HepG2 (cell line): Measurements from ENCODE around the gene CD44. TPM values are rescaled to one million over a fixed set of nuclear protein-coding genes. Genes with fewer than 3 reads are reported as not detected.

Experiments used
- ATAC-seq: fragments of 200-7000 bp; cut with Tn5 transposase; 3 replicates; pipeline ENCODE4 v1.9.1; 2020; ENCODE audit warnings: mild to moderate bottlenecking, moderate library complexity
- BruUV-seq: library from RNA; stranded (reverse); fragments of 400-500 nt; replicated peaks from 2 replicates; lab custom pipeline; 2021; lab: Mats Ljungman, UMichigan
- CTCF ChIA-PET: fragments of 300-600 bp; formaldehyde crosslinking; extraction: SDS; loops from one replicate; lab custom pipeline; 2021; ENCODE audit warnings: low total read pairs, inconsistent platforms, low intra/inter-chr PET ratio; lab: Yijun Ruan, JAX
- POLR2A ChIA-PET: fragments of 350-600 bp; sonication (Branson Sonifier 250); formaldehyde crosslinking; loops from one replicate; lab custom pipeline; 2020; ENCODE audit warnings: antibody characterized with exemption, inconsistent platforms; lab: Yijun Ruan, JAX
- DNase-seq: peaks from one replicate; pipeline ENCODE4 v3.0.0-alpha.2; 2015; ENCODE audit warnings: low spot score
- FAIRE-seq: peaks from 3 replicates; lab custom pipeline; 2011; peaks lifted over from hg19 to GRCh38; lab: Jason Lieb, UNC
- H2AFZ ChIP-seq: one replicate; pipeline ENCODE4 v1.6.1; 2011; ENCODE audit warnings: low read length, inconsistent platforms
- H3K27ac ChIP-seq: fragments of 300-600 bp; 3 replicates; pipeline ENCODE4 v1.8.0; 2011; ENCODE audit warnings: mixed run types, mild to moderate bottlenecking, mixed read lengths, low read length, inconsistent platforms; ENCODE audit not compliant: insufficient read depth; ENCODE audit errors: extremely low read length
- H3K27me3 ChIP-seq, 2 experiments: fragments of 200-600 bp in 1 of 2; 2 replicates in 1 of 2; 3 replicates in 1 of 2; pipeline versions ENCODE4 v1.6.0 to v1.8.0; 2011; ENCODE audit warnings: low read length in 2 of 2, mild to moderate bottlenecking in 2 of 2, moderate library complexity in 2 of 2, inconsistent platforms in 1 of 2; ENCODE audit not compliant: insufficient read depth in 2 of 2, control insufficient read depth in 1 of 2
- H3K36me3 ChIP-seq, 2 experiments: fragments of 200-600 bp in 1 of 2; replicated peaks in 1 of 2; 2 replicates in 1 of 2; 3 replicates in 1 of 2; pipeline versions ENCODE4 v1.5.1 to v1.8.0; 2011; ENCODE audit warnings: low read length in 2 of 2, inconsistent platforms in 1 of 2; ENCODE audit not compliant: insufficient read depth in 2 of 2, control insufficient read depth in 1 of 2
- H3K4me1 ChIP-seq: 2 replicates; pipeline ENCODE4 v1.5.1; 2012; ENCODE audit warnings: low read length, inconsistent platforms; ENCODE audit not compliant: insufficient read depth
- H3K4me2 ChIP-seq: 2 replicates; pipeline ENCODE4 v1.6.0; 2011; ENCODE audit warnings: low read depth, low read length, inconsistent platforms
- H3K4me3 ChIP-seq, 3 experiments: fragments of 200-600 bp in 1 of 3; sonication (generic), shearing (Covaris generic) in 1 of 3; replicated peaks in 1 of 3; 2 replicates each; pipeline ENCODE4 v1.5.1; 2011 to 2016; ENCODE audit warnings: low read length in 3 of 3, inconsistent platforms in 2 of 3, low read depth in 2 of 3, mild to moderate bottlenecking in 2 of 3, control low read depth in 1 of 3, mixed read lengths in 1 of 3; ENCODE audit not compliant: insufficient read depth in 1 of 3
- H3K79me2 ChIP-seq: one replicate; pipeline ENCODE4 v1.6.1; 2011; ENCODE audit warnings: low read length, inconsistent platforms; ENCODE audit not compliant: insufficient read depth
- H3K9ac ChIP-seq: 2 replicates; pipeline ENCODE4 v1.6.0; 2011; ENCODE audit warnings: mild to moderate bottlenecking, low read depth, low read length, inconsistent platforms; ENCODE audit not compliant: insufficient read depth
- H3K9me3 ChIP-seq: 2 replicates; pipeline ENCODE4 v1.5.1; 2012; ENCODE audit warnings: mild to moderate bottlenecking, low read length
- H4K20me1 ChIP-seq: 2 replicates; pipeline ENCODE4 v1.6.0; 2011; ENCODE audit warnings: inconsistent platforms, mild to moderate bottlenecking, low read length, moderate library complexity; ENCODE audit not compliant: insufficient read depth
- ARID2 ChIP-seq: sonication (generic); formaldehyde crosslinking; IDR thresholded peaks from 2 replicates; pipeline ENCODE4 v1.8.1; 2022; ENCODE audit warnings: mild to moderate bottlenecking, missing genetic modification reagents, borderline replicate concordance
- GATA4 ChIP-seq: sonication (generic); IDR thresholded peaks from 2 replicates; pipeline ENCODE4 v1.6.1; 2016; ENCODE audit warnings: antibody characterized with exemption, low read depth, borderline replicate concordance
- IRX3 ChIP-seq: sonication (generic); formaldehyde crosslinking; IDR thresholded peaks from 2 replicates; pipeline ENCODE4 v1.8.1; 2023; ENCODE audit warnings: mild to moderate bottlenecking, low read depth, missing genetic modification reagents, borderline replicate concordance
- MED13 ChIP-seq: sonication (generic); formaldehyde crosslinking; IDR thresholded peaks from 2 replicates; pipeline ENCODE4 v1.5.0; 2020; ENCODE audit warnings: missing genetic modification reagents
- MTF1 ChIP-seq: sonication (generic); formaldehyde crosslinking; IDR thresholded peaks from 2 replicates; pipeline ENCODE4 v1.5.0; 2020; ENCODE audit warnings: missing genetic modification reagents
- TBP ChIP-seq: sonication (generic); formaldehyde crosslinking; IDR thresholded peaks from 2 replicates; pipeline ENCODE4 v1.5.0; 2020; ENCODE audit warnings: missing genetic modification reagents
- ZNF230 ChIP-seq: sonication (generic); formaldehyde crosslinking; IDR thresholded peaks from 2 replicates; pipeline ENCODE4 v1.4.0; 2020; ENCODE audit warnings: mild to moderate bottlenecking, missing genetic modification reagents
- ZNF335 ChIP-seq: sonication (generic); formaldehyde crosslinking; IDR thresholded peaks from 2 replicates; pipeline ENCODE4 v1.4.0; 2020; ENCODE audit warnings: missing genetic modification reagents
- ZNF670 ChIP-seq: sonication (generic); formaldehyde crosslinking; IDR thresholded peaks from 2 replicates; pipeline ENCODE4 v1.8.0; 2022; ENCODE audit warnings: mild to moderate bottlenecking, missing genetic modification reagents, borderline replicate concordance
- ZNF775 ChIP-seq: sonication (generic); formaldehyde crosslinking; IDR thresholded peaks from 2 replicates; pipeline ENCODE4 v1.4.0; 2020; ENCODE audit warnings: missing genetic modification reagents, mild to moderate bottlenecking, moderate library complexity, borderline replicate concordance
- ZNF891 ChIP-seq: sonication (generic); formaldehyde crosslinking; IDR thresholded peaks from 2 replicates; pipeline ENCODE4 v1.5.0; 2020; ENCODE audit warnings: mild to moderate bottlenecking, missing genetic modification reagents
- WGBS: methylation state at CpG from one replicate; pipeline ENCODE4 v1.1.6; 2017; ENCODE audit warnings: low lambda C conversion rate; 5-methylcytosine and 5-hydroxymethylcytosine counted together
- in situ Hi-C: cut with HindIII; loops from 2 replicates; pipeline ENCODE4 v1.10.0; 2017; ENCODE audit warnings: low pct_unique_long_range_greater_than_20kb; ENCODE audit not compliant: extremely low pct_ligation_motif_present
- intact Hi-C: fragments of 100-400 bp; cut with micrococcal nuclease; formaldehyde crosslinking; loops from one replicate; pipeline ENCODE4 v1.10.0; 2022; ENCODE audit not compliant: unreplicated experiment
- polyA plus RNA-seq, 8 experiments: library from polyadenylated mRNA; depleted of rRNA in 3 of 8; stranded (reverse) in 7 of 8; unstranded in 1 of 8; fragments of >200 nt; fragmentation: Illumina TruSeq in 4 of 8; extraction: Trizol in 4 of 8; gene quantifications; 2 replicates each; pipeline versions ENCODE4 v1.2.1 to v1.2.3, GENCODE V29; 2011 to 2016; ENCODE audit warnings: low read depth in 4 of 8, missing spikeins in 1 of 8, mixed read lengths in 1 of 8; ENCODE audit not compliant: insufficient read depth in 1 of 8
- total RNA-seq, 5 experiments: library from RNA; depleted of rRNA; stranded (reverse); fragments of >200 nt; fragmentation: Illumina TruSeq; extraction: Trizol; gene quantifications; 2 replicates each; pipeline ENCODE4 v1.2.3, GENCODE V29; 2016; ENCODE audit warnings: low read depth in 1 of 5
- TF ChIP-seq, protein P1 (sequence below): sonication (generic); formaldehyde crosslinking; IDR thresholded peaks from 2 replicates; pipeline ENCODE4 v1.4.0; 2020; ENCODE audit warnings: mild to moderate bottlenecking, missing genetic modification reagents, borderline replicate concordance
- TF ChIP-seq, protein P2 (sequence below), 2 experiments: sonication (generic) in 1 of 2; formaldehyde crosslinking in 1 of 2; IDR thresholded peaks; 2 replicates each; pipeline versions ENCODE4 v1.5.1 to v1.6.1; 2011 to 2020; ENCODE audit warnings: borderline replicate concordance in 1 of 2, low read depth in 1 of 2, low read length in 1 of 2, mild to moderate bottlenecking in 1 of 2, missing genetic modification reagents in 1 of 2, moderate library complexity in 1 of 2

The CD44 gene
- total and polyA plus RNA-seq, 2 of the 13 experiments (the other 11 are each of a cell fraction or from before 2014, with no cell fraction given): 0.02 to 0.11 TPM

DNA sequence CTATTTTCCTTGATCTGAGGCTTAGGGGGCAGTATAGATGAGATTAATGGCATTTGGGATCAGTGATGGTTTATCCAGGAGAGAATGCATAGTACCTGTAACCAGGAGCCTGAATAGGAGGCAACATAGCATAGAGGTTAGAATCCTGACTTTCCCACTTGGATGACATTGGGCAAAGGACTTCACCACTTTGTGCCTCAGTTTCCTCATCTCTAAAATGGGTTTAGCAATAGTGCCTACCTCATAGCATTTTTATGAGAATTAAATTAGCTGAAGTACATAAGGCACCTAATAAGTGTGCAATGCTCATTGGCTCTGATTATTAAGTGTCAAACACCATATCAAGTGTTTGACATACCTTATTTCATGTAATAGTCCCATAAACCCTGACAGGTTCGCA is 30.8 kb downstream of the CD44 start:
- Histone ChIP-seq H3K9me3 (no peaks in the 10 kb centered on the region), H3K4me3 (no peak overlapping the region), H3K4me1 (peaks cover 20% of the 10 kb centered on the region), H2AFZ (no peak overlapping the region), H3K4me2 (no peak overlapping the region), H3K27ac (no peak overlapping the region), H3K27me3 (no peaks in the 10 kb centered on the region; a peak in 1 of 5 replicates), H4K20me1 (no peaks in the 10 kb centered on the region), H3K9ac (no peak overlapping the region), H3K36me3 (no peaks in the 10 kb centered on the region), H3K79me2 (no peaks in the 10 kb centered on the region)
- 0% methylated on average over 1 of the region's 1 CpG for WGBS
- ChIA-PET CTCF (no interaction called here), POLR2A (no interaction called here)
- no TSS peak for BruUV-seq
- no peak for FAIRE-seq
- in situ Hi-C loops (loop anchor here (10.0 kb wide), 1 partner anchor 55 kb away; no protein-coding TSS in a partner anchor), intact Hi-C loops (no loop called here)
- TF ChIP-seq MED13 (CRISPR knock-in tag): no peak
- TF ChIP-seq MTF1 (CRISPR knock-in tag): no peak
- TF ChIP-seq, protein P1, sequence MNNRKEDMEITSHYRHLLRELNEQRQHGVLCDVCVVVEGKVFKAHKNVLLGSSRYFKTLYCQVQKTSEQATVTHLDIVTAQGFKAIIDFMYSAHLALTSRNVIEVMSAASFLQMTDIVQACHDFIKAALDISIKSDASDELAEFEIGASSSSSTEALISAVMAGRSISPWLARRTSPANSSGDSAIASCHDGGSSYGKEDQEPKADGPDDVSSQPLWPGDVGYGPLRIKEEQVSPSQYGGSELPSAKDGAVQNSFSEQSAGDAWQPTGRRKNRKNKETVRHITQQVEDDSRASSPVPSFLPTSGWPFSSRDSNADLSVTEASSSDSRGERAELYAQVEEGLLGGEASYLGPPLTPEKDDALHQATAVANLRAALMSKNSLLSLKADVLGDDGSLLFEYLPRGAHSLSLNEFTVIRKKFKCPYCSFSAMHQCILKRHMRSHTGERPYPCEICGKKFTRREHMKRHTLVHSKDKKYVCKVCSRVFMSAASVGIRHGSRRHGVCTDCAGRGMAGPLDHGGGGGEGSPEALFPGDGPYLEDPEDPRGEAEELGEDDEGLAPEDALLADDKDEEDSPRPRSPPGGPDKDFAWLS: no peak
- no peak for TF ChIP-seq IRX3 (CRISPR knock-in tag)
- no peak for TF ChIP-seq ZNF891 (CRISPR knock-in tag)
- no peak for TF ChIP-seq ZNF335
- no peak for TF ChIP-seq ZNF775
- TF ChIP-seq ARID2: no peak
- TF ChIP-seq, protein P2, sequence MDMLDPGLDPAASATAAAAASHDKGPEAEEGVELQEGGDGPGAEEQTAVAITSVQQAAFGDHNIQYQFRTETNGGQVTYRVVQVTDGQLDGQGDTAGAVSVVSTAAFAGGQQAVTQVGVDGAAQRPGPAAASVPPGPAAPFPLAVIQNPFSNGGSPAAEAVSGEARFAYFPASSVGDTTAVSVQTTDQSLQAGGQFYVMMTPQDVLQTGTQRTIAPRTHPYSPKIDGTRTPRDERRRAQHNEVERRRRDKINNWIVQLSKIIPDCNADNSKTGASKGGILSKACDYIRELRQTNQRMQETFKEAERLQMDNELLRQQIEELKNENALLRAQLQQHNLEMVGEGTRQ (IDR thresholded peaks at IDR 0.05; ENCODE audit: low read depth, low read length): no peak
- TF ChIP-seq, protein P2 (CRISPR knock-in tag; IDR thresholded peaks at IDR 0.05; ENCODE audit: borderline replicate concordance): no peak
- no peak for TF ChIP-seq ZNF670
- TF ChIP-seq ZNF230: no peak
- TF ChIP-seq GATA4: no peak
- no peak for TF ChIP-seq TBP (CRISPR knock-in tag)
- DNase-seq: no peak
- ATAC-seq: no peak
